GM12891 (cell line): Measurements from ENCODE around the gene PITX2.

Experiments
- PAX5 ChIP-seq: IDR thresholded peaks from 2 replicates; pipeline ENCODE4 v1.6.1; 2011; ENCODE audit warnings: low read length, moderate library complexity, mild to moderate bottlenecking; ENCODE audit not compliant: insufficient read depth, severe bottlenecking
- POLR2A ChIP-seq: IDR thresholded peaks from 2 replicates; pipeline ENCODE4 v1.6.1; 2011; ENCODE audit warnings: low read depth, low read length, control low read depth
- POLR2AphosphoS5 ChIP-seq: IDR thresholded peaks from 2 replicates; pipeline ENCODE4 v1.6.1; 2011; ENCODE audit warnings: low read depth, low read length, control low read depth
- POU2F2 ChIP-seq: IDR thresholded peaks from 2 replicates; pipeline ENCODE4 v1.6.1; 2011; ENCODE audit warnings: low read depth, mild to moderate bottlenecking, control low read depth, low read length, moderate library complexity
- SPI1 ChIP-seq: IDR thresholded peaks from 2 replicates; pipeline ENCODE4 v1.6.1; 2011; ENCODE audit warnings: low read depth, low read length, control low read depth
- TAF1 ChIP-seq: IDR thresholded peaks from 2 replicates; pipeline ENCODE4 v1.6.1; 2011; ENCODE audit warnings: low read depth, low read length, control low read depth

DNA sequence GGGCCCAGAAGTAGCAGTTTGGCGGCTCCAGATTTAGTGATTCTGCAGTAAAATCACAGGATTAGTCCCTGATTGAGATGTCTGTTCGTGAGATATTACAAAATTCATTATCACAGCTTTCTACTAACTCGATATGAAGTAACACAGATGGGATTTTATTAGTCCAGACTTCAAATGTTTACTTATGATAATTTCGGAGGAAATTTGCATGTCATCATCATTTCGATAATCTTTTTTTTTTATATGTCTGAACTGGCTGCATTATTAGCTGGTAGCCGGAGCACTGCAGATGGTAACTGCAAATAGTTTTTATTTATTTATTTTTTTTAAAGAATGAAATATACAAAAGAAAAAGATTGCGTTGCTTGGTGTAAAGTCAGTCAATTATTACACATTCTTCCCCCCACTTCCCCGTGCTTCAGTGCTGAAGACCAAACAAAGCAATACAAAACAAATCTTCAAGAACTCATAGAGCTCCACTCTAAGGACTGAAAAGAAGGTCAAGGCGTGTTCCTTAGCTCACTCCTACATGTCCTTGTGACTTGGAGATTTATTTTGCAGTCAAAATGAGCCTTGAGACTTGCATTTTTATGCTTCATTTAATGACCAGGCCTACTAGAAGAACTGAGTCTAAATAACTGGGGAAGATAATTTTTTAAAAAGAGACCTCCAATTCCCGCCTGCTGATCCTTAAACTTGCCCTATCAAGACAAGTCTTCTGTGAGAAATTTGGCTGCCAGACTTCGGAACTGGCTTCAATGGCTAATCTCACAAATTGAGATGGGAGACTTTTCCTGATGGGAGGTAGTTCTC is 11.7 kb upstream of the PITX2 start:
- no peak for TF ChIP-seq POLR2A
- no peak for TF ChIP-seq PAX5
- TF ChIP-seq POLR2AphosphoS5: no peak
- no peak for TF ChIP-seq TAF1
- no peak for TF ChIP-seq POU2F2
- TF ChIP-seq SPI1: no peak
